Kidney (tissue), 14 donors: ENCODE data around the gene PXN. TPM values are rescaled to one million over a fixed set of nuclear protein-coding genes. Genes with fewer than 3 reads are reported as not detected.

ENCODE experiments used
- DNase-seq, 5 donors: peaks; one replicate each; pipeline ENCODE4 v3.0.0-alpha.2; 2013 to 2020
- FAIRE-seq: peaks from 2 replicates; lab custom pipeline; 2012; peaks lifted over from hg19 to GRCh38; lab: Jason Lieb, UNC
- H3K27ac ChIP-seq, 2 donors: one replicate each; pipeline ENCODE4 v1.7.0; 2013; ENCODE audit warnings: low read depth in 2 of 2, low read length in 2 of 2, inconsistent platforms in 1 of 2
- H3K27me3 ChIP-seq: one replicate; pipeline ENCODE4 v1.7.1; 2013; ENCODE audit warnings: low read length, inconsistent platforms; ENCODE audit not compliant: control insufficient read depth, insufficient read depth
- H3K36me3 ChIP-seq, 3 donors: one replicate each; pipeline versions ENCODE4 v1.7.0 to v1.7.1; 2013; ENCODE audit warnings: low read length in 3 of 3, control low read depth in 1 of 3, inconsistent platforms in 1 of 3; ENCODE audit not compliant: insufficient read depth in 3 of 3, control insufficient read depth in 2 of 3
- H3K4me1 ChIP-seq, 3 donors: one replicate each; pipeline versions ENCODE4 v1.7.0 to v1.7.1; 2013; ENCODE audit warnings: low read length in 3 of 3, inconsistent platforms in 1 of 3, low read depth in 1 of 3; ENCODE audit not compliant: control insufficient read depth in 2 of 3, insufficient read depth in 2 of 3
- H3K4me3 ChIP-seq, 3 donors: one replicate each; pipeline versions ENCODE4 v1.7.0 to v1.8.1; 2013; ENCODE audit warnings: low read length in 3 of 3, control low read depth in 1 of 3, inconsistent platforms in 1 of 3
- H3K9ac ChIP-seq, 3 donors: one replicate each; pipeline versions ENCODE4 v1.7.0 to v1.7.1; 2013; ENCODE audit warnings: low read length in 3 of 3, control low read depth in 1 of 3, inconsistent platforms in 1 of 3
- H3K9me3 ChIP-seq, 3 donors: one replicate each; pipeline versions ENCODE4 v1.7.0 to v1.7.1; 2013; ENCODE audit warnings: low read length in 3 of 3, control low read depth in 1 of 3, inconsistent platforms in 1 of 3; ENCODE audit not compliant: control insufficient read depth in 2 of 3, insufficient read depth in 1 of 3
- CTCF ChIP-seq: IDR thresholded peaks from 3 replicates; pipeline ENCODE4 v1.5.1; 2012; ENCODE audit warnings: mild to moderate bottlenecking, moderate library complexity, borderline replicate concordance; ENCODE audit not compliant: insufficient read depth; ENCODE audit errors: extremely low read depth
- intact Hi-C: fragments of 100-400 bp; cut with DNase I; formaldehyde crosslinking; loops from one replicate; pipeline ENCODE4 v1.11.1; 2022
- polyA plus RNA-seq: library from polyadenylated mRNA; stranded (reverse); fragments of 350-450 nt; fragmentation: Illumina TruSeq; extraction: RNeasy Lipid Tissue Mini Kit (QIAGEN cat#74804); gene quantifications from one replicate; pipeline ENCODE4 v1.2.3, GENCODE V29; 2014; ENCODE audit warnings: low read depth, low replicate concordance; ENCODE audit not compliant: insufficient read depth
- total RNA-seq: library from RNA; stranded (reverse); fragmentation: NEBNext Ultra II Directional; extraction: Animal tissue kit (Norgen Biotek cat#: 25700); gene quantifications from one replicate; pipeline ENCODE4 v1.2.1, GENCODE V29; 2021
- donor health status: control.
- donor health status: control.
- donor health status: control.
- donor health status: control.
- donor health status: control.
- donor health status: DM: yes; HTN: yes; CAD: no.
- donor health status: Normal renal cell carcinoma (clear cell type).

The PXN gene
- total and polyA plus RNA-seq, 2 donors from 2014 or later = 57.1 to 133 TPM

DNA sequence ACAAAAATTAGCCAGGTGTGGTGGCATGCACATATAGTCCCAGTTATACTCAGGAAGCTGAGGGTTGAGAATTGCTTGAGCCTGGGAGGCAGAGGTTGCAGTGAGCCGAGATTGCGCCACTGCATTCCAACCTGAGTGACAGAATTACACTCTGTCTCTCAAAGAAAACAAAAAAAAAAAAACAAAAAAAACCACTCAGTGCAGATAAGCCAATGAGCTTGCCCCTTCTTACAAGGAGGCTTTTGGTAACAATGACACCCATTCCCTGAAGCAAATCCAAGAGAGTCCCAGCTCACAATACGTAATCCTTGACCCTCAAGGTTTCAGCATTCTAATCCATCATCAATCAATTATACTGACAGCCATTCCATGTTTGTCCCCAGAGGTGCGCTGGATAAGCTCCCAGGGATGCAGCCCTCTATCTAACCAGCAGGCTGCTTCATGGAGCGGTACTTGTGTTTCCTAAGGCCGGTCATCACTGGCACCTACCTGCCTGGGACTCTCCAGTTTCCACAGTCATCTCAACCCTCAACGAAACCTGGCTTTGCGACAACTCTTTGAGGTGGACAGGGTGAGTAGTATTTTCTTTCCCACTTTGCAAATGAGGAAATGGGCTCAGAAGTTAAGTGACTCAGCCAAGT is 83.4 kb downstream of the PXN start:
- no peak overlapping the region for H3K9ac ChIP-seq
- peaks cover 0 to 2% (median 0%) of the 10 kb centered on the region in 3 donors for H3K4me1 ChIP-seq
- no peak overlapping the region for H3K27ac ChIP-seq
- no peak overlapping the region for H3K4me3 ChIP-seq
- no peaks in the 10 kb centered on the region for H3K9me3 ChIP-seq
- TF ChIP-seq CTCF = no peak
- intact Hi-C loops = no loop called here
- no peak for DNase-seq
- no peaks in the 10 kb centered on the region for H3K27me3 ChIP-seq
- H3K36me3 ChIP-seq = peaks cover 24 to 63% (median 47%) of the 10 kb centered on the region in 3 donors
- FAIRE-seq = no peak

- no peak for TF ChIP-seq CTCF
- Histone ChIP-seq H3K9ac (no peak overlapping the region), H3K27me3 (no peaks in the 10 kb centered on the region), H3K4me1 (peaks cover 0 to 2% (median 0%) of the 10 kb centered on the region in 3 donors), H3K36me3 (peaks cover 25 to 66% (median 52%) of the 10 kb centered on the region in 3 donors), H3K4me3 (no peak overlapping the region), H3K9me3 (no peaks in the 10 kb centered on the region), H3K27ac (no peak overlapping the region)
- DNase-seq (no peak), FAIRE-seq (no peak)
- intact Hi-C loops = no loop called here
These were observed 84.6 kb downstream of the PXN start for GRCh38 chr12:120180975-120181374.

DNA sequence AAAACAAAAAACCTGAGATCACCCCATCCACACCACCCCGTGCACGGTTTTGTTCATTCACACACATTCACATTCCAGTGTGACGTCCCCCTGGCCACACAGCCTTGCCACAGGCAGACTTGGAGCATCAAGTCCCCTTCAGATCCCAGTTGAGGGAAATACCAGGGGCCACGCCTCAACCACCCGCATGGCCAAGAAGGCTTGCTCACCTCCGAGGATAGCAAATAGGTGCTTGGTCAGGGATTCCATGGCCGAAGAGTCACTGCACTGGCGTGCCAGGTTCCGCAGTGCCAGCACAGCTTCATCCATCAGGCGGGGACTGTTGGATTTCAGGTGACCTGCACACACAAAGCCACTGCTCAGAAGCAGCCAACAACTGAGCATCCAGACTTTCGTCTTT is 90.0 kb downstream of the PXN start:
- H3K4me1 ChIP-seq = no peaks in the 10 kb centered on the region
- intact Hi-C loops = no loop called here
- H3K4me3 ChIP-seq = no peak overlapping the region
- H3K27ac ChIP-seq = no peak overlapping the region
- H3K9me3 ChIP-seq = no peaks in the 10 kb centered on the region
- no peak for DNase-seq
- FAIRE-seq = no peak
- no peak for TF ChIP-seq CTCF
- no peak overlapping the region for H3K9ac ChIP-seq
- H3K27me3 ChIP-seq = no peaks in the 10 kb centered on the region
- peaks cover 23 to 67% (median 50%) of the 10 kb centered on the region in 3 donors for H3K36me3 ChIP-seq
